ENCODE data around the gene APOL1. TPM values are rescaled to one million over a fixed set of nuclear protein-coding genes. Genes with fewer than 3 reads are reported as not detected.
A peak's percentile ranks its signal among the peaks of the same experiment; 100 is the strongest.
"Not testable (repeated sequence)": the region's sequence is repeated elsewhere in the genome, so short reads cannot be mapped to it uniquely, and the experiment has no call there.

Gene APOL1, protein sequence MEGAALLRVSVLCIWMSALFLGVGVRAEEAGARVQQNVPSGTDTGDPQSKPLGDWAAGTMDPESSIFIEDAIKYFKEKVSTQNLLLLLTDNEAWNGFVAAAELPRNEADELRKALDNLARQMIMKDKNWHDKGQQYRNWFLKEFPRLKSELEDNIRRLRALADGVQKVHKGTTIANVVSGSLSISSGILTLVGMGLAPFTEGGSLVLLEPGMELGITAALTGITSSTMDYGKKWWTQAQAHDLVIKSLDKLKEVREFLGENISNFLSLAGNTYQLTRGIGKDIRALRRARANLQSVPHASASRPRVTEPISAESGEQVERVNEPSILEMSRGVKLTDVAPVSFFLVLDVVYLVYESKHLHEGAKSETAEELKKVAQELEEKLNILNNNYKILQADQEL
- 10 to 100 TPM; 31.9 to 90.5 (median 52.0) TPM for total RNA-seq

DNA sequence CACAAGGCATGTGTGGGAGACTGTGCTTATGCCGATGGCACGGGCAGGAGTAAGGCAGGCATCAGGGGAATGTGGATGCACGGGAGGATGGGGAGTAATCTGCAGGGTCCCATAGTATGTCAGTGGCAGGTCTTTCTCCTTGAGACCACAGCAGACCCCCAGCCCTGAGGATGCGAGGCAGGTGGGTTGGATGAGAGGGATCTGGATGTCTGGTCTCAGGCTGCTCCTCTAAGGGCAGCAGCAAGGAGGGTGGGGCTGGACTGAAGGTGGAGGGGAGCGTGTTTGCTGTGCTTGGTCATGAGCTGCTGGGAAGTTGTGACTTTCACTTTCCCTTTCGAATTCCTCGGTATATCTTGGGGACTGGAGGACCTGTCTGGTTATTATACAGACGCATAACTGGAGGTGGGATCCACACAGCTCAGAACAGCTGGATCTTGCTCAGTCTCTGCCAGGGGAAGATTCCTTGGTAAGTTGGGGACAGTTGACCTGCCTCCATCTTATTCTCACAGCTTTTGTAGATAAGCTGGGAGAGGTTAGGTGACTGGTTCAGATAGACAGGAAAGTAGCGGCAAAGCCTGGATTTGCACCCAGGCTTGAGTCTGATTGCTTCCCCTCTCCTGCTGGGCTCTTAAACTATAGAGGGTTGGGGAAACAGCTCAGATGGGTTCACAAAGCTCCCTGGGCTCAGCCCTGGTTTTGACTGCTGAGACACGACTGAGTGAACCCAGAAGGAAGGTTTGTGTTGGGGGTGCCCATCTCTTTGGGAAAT, at the start of gene APOL1:
TSS of gene APOL1 (plus strand) at position 380 of the 769 bp plus-strand sequence. CDS start 1,823 bp downstream, outside the sequence.
- TF ChIP-seq POLR2AphosphoS5 (IDR thresholded peaks at IDR 0.05), result peak; percentile 73 to 89
- peak in 3 of 4 donors; percentile 38 to 73 (median 68) for TF ChIP-seq POLR2A (IDR thresholded peaks at IDR 0.05)
- peak in 1 of 4 donors; percentile 51 for TF ChIP-seq EP300 (IDR thresholded peaks at IDR 0.05)
- TF ChIP-seq, protein P1, sequence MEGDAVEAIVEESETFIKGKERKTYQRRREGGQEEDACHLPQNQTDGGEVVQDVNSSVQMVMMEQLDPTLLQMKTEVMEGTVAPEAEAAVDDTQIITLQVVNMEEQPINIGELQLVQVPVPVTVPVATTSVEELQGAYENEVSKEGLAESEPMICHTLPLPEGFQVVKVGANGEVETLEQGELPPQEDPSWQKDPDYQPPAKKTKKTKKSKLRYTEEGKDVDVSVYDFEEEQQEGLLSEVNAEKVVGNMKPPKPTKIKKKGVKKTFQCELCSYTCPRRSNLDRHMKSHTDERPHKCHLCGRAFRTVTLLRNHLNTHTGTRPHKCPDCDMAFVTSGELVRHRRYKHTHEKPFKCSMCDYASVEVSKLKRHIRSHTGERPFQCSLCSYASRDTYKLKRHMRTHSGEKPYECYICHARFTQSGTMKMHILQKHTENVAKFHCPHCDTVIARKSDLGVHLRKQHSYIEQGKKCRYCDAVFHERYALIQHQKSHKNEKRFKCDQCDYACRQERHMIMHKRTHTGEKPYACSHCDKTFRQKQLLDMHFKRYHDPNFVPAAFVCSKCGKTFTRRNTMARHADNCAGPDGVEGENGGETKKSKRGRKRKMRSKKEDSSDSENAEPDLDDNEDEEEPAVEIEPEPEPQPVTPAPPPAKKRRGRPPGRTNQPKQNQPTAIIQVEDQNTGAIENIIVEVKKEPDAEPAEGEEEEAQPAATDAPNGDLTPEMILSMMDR (IDR thresholded peaks at IDR 0.05), result no peak
- Histone ChIP-seq H3K27me3 (no peaks in the 10 kb centered on the region), H3K4me1 (peaks cover 27 to 39% (median 34%) of the 10 kb centered on the region in 4 donors), H3K9me3 (no peaks in the 10 kb centered on the region), H3K27ac (peak within 1 kb of the TSS; percentile 83 to 96 (median 89)), H3K4me3 (peak within 1 kb of the TSS; percentile 51 to 70 (median 60)), H3K36me3 (peaks cover 0 to 11% (median 5%) of the 10 kb centered on the region in 4 donors)
- 19 to 56% methylated on average over 4 to 10 of the region's 10 CpGs for WGBS, 2 donors
- ATAC-seq (ENCODE audit: low FRiP score in 2 of 2) (peak; percentile 79 to 81), DNase-seq (peak in 1 of 2 donors; percentile 78)

DNA sequence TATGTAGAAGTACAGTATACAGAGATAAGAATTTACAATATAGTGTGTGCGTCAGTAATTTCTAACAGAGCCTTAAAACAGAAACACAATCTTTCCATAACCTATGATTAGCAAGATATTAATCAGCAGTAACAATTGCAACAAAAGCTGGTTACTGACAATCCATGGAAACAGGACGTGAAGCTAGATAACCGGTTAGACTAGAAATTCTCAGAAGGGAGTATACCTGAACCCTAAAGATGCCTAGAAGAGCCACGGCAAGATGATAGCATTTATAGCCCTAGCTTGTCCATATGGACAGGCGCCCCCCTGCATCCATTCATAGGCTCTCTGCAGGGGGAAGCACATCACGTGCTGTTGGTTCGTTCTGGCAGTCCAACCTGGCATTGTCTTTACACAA, 49.5 kb upstream of the APOL1 start:
- not testable (repeated sequence) for H3K27ac ChIP-seq; H3K27me3 ChIP-seq; ATAC-seq (ENCODE audit: low FRiP score in 2 of 2); H3K9me3 ChIP-seq; DNase-seq; H3K36me3 ChIP-seq
- peaks cover 10 to 29% (median 23%) of the 10 kb centered on the region in 4 donors for H3K4me1 ChIP-seq
- H3K4me3 ChIP-seq, result peak overlapping the region in 1 of 4 donors; percentile 10
- 60 to 69% methylated on average over 7 of the region's 7 CpGs for WGBS, 2 donors

DNA sequence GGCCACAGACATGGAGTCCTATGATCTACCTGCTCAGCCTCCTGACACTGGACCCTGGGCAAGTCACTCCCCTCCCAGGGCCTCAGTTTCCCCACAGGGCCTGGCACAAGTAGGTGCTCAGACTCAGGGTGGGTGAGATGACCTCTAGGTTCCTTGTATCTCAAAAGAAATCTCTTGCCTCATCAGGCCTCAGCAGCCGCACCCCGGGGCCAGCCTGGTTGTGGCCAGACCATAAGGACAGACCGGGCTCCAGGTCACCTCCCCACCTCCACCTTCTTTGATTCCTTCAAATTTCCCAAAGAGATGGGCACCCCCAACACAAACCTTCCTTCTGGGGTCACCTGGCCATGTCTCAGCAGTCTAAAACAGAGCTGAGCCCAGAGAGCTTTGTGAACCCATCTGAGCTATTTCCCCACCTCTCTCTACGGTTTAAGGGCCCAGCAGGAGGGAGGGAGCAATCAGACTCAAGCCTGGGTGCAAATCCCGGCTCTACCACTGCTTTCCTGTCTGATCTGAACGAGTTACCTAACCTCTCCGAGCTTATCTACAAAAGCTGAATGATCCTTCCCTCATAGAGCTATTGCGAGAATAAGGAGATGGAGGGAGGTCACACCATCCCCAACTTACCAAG, 48.8 kb upstream of the APOL1 start:
- TF ChIP-seq POLR2AphosphoS5 (IDR thresholded peaks at IDR 0.05) (no peak), EP300 (IDR thresholded peaks at IDR 0.05) (no peak), POLR2A (IDR thresholded peaks at IDR 0.05) (no peak)
- TF ChIP-seq, protein P1 (IDR thresholded peaks at IDR 0.05), result no peak
- Histone ChIP-seq H3K4me1 (peaks cover 10 to 24% (median 18%) of the 10 kb centered on the region in 4 donors), H3K27ac (peak overlapping the region in 2 of 4 donors; percentile 11 to 74), H3K27me3 (no peaks in the 10 kb centered on the region), H3K36me3 (no peaks in the 10 kb centered on the region), H3K9me3 (no peaks in the 10 kb centered on the region), H3K4me3 (peak overlapping the region in 1 of 4 donors; percentile 8)
- no peak for ATAC-seq (ENCODE audit: low FRiP score in 2 of 2)
- no peak for DNase-seq
- WGBS, 2 donors, result 70 to 76% methylated on average over 8 of the region's 8 CpGs

DNA sequence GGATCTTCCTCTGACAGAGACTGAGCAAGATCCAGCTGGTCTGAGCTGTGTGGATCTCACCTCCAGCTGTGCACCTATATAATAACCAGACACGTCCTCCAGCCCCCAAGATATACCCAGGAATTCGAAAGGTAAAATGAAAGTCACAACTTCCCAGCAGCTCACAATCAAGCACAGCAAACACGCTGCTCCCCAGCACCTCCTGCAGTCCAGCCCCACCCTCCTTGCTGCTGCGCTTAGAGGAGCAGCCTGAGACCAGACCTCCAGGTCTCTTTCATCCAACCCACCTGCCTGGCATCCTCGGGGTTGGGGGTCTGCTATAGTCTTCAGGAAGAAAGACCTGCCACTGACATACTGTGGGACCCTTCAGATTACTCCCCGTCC, 48.3 kb upstream of the APOL1 start:
- H3K9me3 ChIP-seq, result no peaks in the 10 kb centered on the region
- peaks cover 10 to 20% (median 16%) of the 10 kb centered on the region in 4 donors for H3K4me1 ChIP-seq
- H3K27ac ChIP-seq, result peak overlapping the region in 2 of 4 donors; percentile 11 to 74
- H3K36me3 ChIP-seq, result no peaks in the 10 kb centered on the region
- no peak for DNase-seq
- H3K4me3 ChIP-seq, result peak overlapping the region in 1 of 4 donors; percentile 8
- ATAC-seq (ENCODE audit: low FRiP score in 2 of 2), result peak in 1 of 2 donors; percentile 23
- TF ChIP-seq EP300 (IDR thresholded peaks at IDR 0.05), result no peak
- TF ChIP-seq POLR2AphosphoS5 (IDR thresholded peaks at IDR 0.05), result no peak
- TF ChIP-seq POLR2A (IDR thresholded peaks at IDR 0.05), result no peak
- TF ChIP-seq, protein P1 (IDR thresholded peaks at IDR 0.05), result no peak
- H3K27me3 ChIP-seq, result no peaks in the 10 kb centered on the region
- 63 to 72% methylated on average over 4 to 6 of the region's 6 CpGs for WGBS, 2 donors

DNA sequence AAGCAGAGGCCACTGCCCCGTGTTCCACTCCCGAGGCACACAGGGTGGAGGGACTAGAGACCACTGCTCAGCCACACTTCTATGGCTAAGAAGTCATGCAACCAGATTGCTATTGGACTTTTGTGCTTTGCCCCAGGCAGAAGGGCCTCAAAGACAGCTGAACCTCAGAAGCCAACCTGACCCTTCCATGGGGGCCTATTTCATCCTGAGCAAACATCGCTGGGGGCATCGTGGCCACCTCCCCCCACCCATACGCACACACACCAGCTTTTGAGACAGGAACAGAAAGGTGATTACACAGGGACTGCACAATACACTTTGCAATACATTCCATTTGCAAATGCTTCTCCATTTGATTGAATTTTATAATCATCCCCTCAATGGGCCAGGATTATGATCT, 47.4 kb upstream of the APOL1 start:
- 87 to 95% methylated on average over 5 of the region's 5 CpGs for WGBS, 2 donors
- H3K27ac ChIP-seq; DNase-seq; ATAC-seq (ENCODE audit: low FRiP score in 2 of 2); H3K4me3 ChIP-seq; H3K27me3 ChIP-seq; H3K9me3 ChIP-seq; H3K36me3 ChIP-seq: not testable (repeated sequence)
- peaks cover 12 to 19% (median 18%) of the 10 kb centered on the region in 4 donors for H3K4me1 ChIP-seq

Data from upper lobe of left lung (tissue), 6 donors.